Parathyroid adenoma (tissue), 2 donors: ENCODE measurements around the gene FAM229A.

Experiments used
- H2AFZ ChIP-seq: fragments of 300-600 bp; sonication (generic); one replicate; pipeline ENCODE4 v1.7.0; 2017; ENCODE audit warnings: antibody characterized with exemption, mild to moderate bottlenecking
- H3K27ac ChIP-seq: fragments of 300-600 bp; sonication (generic); one replicate; pipeline ENCODE4 v1.7.0; 2017
- H3K27me3 ChIP-seq: fragments of 300-600 bp; sonication (generic); one replicate; pipeline ENCODE4 v1.7.0; 2017; ENCODE audit warnings: low read length; ENCODE audit not compliant: control insufficient read depth, insufficient read depth
- H3K36me3 ChIP-seq: fragments of 300-600 bp; sonication (generic); one replicate; pipeline ENCODE4 v1.7.0; 2017; ENCODE audit warnings: low read length; ENCODE audit not compliant: control insufficient read depth, insufficient read depth
- H3K4me1 ChIP-seq: fragments of 300-600 bp; sonication (generic); one replicate; pipeline ENCODE4 v1.7.0; 2017; ENCODE audit warnings: control low read depth
- H3K4me2 ChIP-seq: fragments of 300-600 bp; sonication (generic); one replicate; pipeline ENCODE4 v1.7.0; 2017; ENCODE audit warnings: low read length
- H3K4me3 ChIP-seq: fragments of 300-600 bp; sonication (generic); one replicate; pipeline ENCODE4 v1.7.0; 2017; ENCODE audit warnings: low read depth, low read length
- H3K79me2 ChIP-seq: fragments of 300-600 bp; sonication (generic); one replicate; pipeline ENCODE4 v1.7.0; 2017; ENCODE audit warnings: control low read depth
- H3K9ac ChIP-seq: fragments of 300-600 bp; sonication (generic); one replicate; pipeline ENCODE4 v1.7.0; 2017; ENCODE audit warnings: mild to moderate bottlenecking
- H3K9me3 ChIP-seq: fragments of 300-600 bp; sonication (generic); one replicate; pipeline ENCODE4 v1.7.0; 2017; ENCODE audit warnings: low read length; ENCODE audit not compliant: control insufficient read depth
- CTCF ChIP-seq: fragments of 300-600 bp; sonication (generic); IDR thresholded peaks from one replicate; pipeline ENCODE4 v1.7.0; 2017; ENCODE audit warnings: antibody characterized with exemption, mild to moderate bottlenecking
- donor health status: primary hyperparathyroidism.

Gene FAM229A

GRCh38 chr1:32380057-32380456 is 17.8 kb upstream of the FAM229A start:
- Histone ChIP-seq H3K27me3 (no peaks in the 10 kb centered on the region), H3K4me1 (no peaks in the 10 kb centered on the region), H3K4me2 (no peak overlapping the region), H3K79me2 (no peaks in the 10 kb centered on the region), H2AFZ (no peak overlapping the region), H3K4me3 (no peak overlapping the region), H3K9me3 (no peaks in the 10 kb centered on the region), H3K27ac (no peak overlapping the region), H3K36me3 (no peaks in the 10 kb centered on the region), H3K9ac (no peak overlapping the region)
- TF ChIP-seq CTCF, result no peak

- H3K79me2 ChIP-seq, result no peaks in the 10 kb centered on the region
- no peak overlapping the region for H3K9ac ChIP-seq
- no peak overlapping the region for H3K4me2 ChIP-seq
- no peak overlapping the region for H3K27ac ChIP-seq
- no peaks in the 10 kb centered on the region for H3K27me3 ChIP-seq
- H3K36me3 ChIP-seq, result no peaks in the 10 kb centered on the region
- no peaks in the 10 kb centered on the region for H3K9me3 ChIP-seq
- no peak for TF ChIP-seq CTCF
- no peak overlapping the region for H2AFZ ChIP-seq
- H3K4me1 ChIP-seq, result no peaks in the 10 kb centered on the region
- no peak overlapping the region for H3K4me3 ChIP-seq
Measured at GRCh38 chr1:32377541-32378220, 15.4 kb upstream of the FAM229A start.

- Histone ChIP-seq H3K4me3 (no peak overlapping the region), H3K27ac (no peak overlapping the region), H3K36me3 (no peaks in the 10 kb centered on the region), H3K27me3 (no peaks in the 10 kb centered on the region), H3K4me2 (no peak overlapping the region), H3K9me3 (no peaks in the 10 kb centered on the region), H2AFZ (no peak overlapping the region), H3K9ac (no peak overlapping the region), H3K79me2 (no peaks in the 10 kb centered on the region), H3K4me1 (no peaks in the 10 kb centered on the region)
- no peak for TF ChIP-seq CTCF
Measured at GRCh38 chr1:32376199-32376598, 13.9 kb upstream of the FAM229A start.

GRCh38 chr1:32373996-32374592 is 11.8 kb upstream of the FAM229A start:
- H3K79me2 ChIP-seq, result no peaks in the 10 kb centered on the region
- H3K27ac ChIP-seq, result no peak overlapping the region
- no peaks in the 10 kb centered on the region for H3K36me3 ChIP-seq
- H3K9me3 ChIP-seq, result no peaks in the 10 kb centered on the region
- no peak overlapping the region for H3K9ac ChIP-seq
- TF ChIP-seq CTCF, result no peak
- no peaks in the 10 kb centered on the region for H3K4me1 ChIP-seq
- H3K4me2 ChIP-seq, result no peak overlapping the region
- H2AFZ ChIP-seq, result no peak overlapping the region
- H3K27me3 ChIP-seq, result no peaks in the 10 kb centered on the region
- no peak overlapping the region for H3K4me3 ChIP-seq
